IMR-90 (cell line): ENCODE measurements around the gene UCP2.

Experiments used
- CEBPB ChIP-seq: IDR thresholded peaks from 2 replicates; pipeline ENCODE4 v1.6.1; 2012; ENCODE audit warnings: low read depth, low read length, improper control_type of control experiment
- ELK1 ChIP-seq: fragments of 150-350 bp; IDR thresholded peaks from 2 replicates; pipeline ENCODE4 v1.6.1; 2016; ENCODE audit warnings: low read depth, mild to moderate bottlenecking, low read length, moderate library complexity, borderline replicate concordance
- MAFK ChIP-seq: IDR thresholded peaks from 2 replicates; pipeline ENCODE4 v1.6.1; 2012; ENCODE audit warnings: low read depth, low read length, improper control_type of control experiment
- MXI1 ChIP-seq: IDR thresholded peaks from 2 replicates; pipeline ENCODE4 v1.6.1; 2012; ENCODE audit warnings: low read depth, mild to moderate bottlenecking, low read length, moderate library complexity, borderline replicate concordance
- POLR2A ChIP-seq: IDR thresholded peaks from 2 replicates; pipeline ENCODE4 v1.6.1; 2012; ENCODE audit warnings: mild to moderate bottlenecking, low read depth, low read length
- RAD21 ChIP-seq: IDR thresholded peaks from 2 replicates; pipeline ENCODE4 v1.6.1; 2012; ENCODE audit warnings: low read length, improper control_type of control experiment
- TF ChIP-seq, protein P1 (sequence below): conservative IDR thresholded peaks from 2 replicates; pipeline ENCODE4 v1.5.1; 2012; ENCODE audit warnings: mild to moderate bottlenecking, low read depth, low read length, improper control_type of control experiment
- TF ChIP-seq, protein P2 (sequence below): fragments of 150-350 bp; IDR thresholded peaks from 2 replicates; pipeline ENCODE4 v1.6.1; 2017; ENCODE audit warnings: mild to moderate bottlenecking, antibody characterized with exemption, low read length, low read depth

DNA sequence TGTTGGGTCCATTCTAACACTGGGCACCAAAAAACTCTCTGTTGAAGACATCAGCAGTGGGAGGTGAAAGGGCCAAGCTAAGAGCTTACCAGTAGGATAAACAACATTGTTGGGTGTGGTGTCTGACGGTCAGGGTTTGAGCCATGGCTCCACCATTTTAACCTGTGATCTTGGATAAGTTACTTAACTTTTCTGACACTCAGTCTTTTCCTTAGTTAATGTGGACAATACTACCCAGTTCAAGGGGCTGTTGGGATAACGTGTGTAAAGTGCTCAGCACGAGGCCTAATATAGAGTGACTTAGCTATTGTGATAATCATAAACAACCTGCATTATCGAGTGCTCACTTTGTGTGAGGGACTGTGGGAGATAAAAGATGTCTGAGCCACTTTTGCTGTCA, 20.2 kb upstream of the UCP2 start:
- no peak for TF ChIP-seq POLR2A
- TF ChIP-seq, protein P1, sequence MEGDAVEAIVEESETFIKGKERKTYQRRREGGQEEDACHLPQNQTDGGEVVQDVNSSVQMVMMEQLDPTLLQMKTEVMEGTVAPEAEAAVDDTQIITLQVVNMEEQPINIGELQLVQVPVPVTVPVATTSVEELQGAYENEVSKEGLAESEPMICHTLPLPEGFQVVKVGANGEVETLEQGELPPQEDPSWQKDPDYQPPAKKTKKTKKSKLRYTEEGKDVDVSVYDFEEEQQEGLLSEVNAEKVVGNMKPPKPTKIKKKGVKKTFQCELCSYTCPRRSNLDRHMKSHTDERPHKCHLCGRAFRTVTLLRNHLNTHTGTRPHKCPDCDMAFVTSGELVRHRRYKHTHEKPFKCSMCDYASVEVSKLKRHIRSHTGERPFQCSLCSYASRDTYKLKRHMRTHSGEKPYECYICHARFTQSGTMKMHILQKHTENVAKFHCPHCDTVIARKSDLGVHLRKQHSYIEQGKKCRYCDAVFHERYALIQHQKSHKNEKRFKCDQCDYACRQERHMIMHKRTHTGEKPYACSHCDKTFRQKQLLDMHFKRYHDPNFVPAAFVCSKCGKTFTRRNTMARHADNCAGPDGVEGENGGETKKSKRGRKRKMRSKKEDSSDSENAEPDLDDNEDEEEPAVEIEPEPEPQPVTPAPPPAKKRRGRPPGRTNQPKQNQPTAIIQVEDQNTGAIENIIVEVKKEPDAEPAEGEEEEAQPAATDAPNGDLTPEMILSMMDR, result no peak
- TF ChIP-seq, protein P2, sequence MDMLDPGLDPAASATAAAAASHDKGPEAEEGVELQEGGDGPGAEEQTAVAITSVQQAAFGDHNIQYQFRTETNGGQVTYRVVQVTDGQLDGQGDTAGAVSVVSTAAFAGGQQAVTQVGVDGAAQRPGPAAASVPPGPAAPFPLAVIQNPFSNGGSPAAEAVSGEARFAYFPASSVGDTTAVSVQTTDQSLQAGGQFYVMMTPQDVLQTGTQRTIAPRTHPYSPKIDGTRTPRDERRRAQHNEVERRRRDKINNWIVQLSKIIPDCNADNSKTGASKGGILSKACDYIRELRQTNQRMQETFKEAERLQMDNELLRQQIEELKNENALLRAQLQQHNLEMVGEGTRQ, result no peak
- TF ChIP-seq MAFK, result no peak
- TF ChIP-seq CEBPB, result no peak
- no peak for TF ChIP-seq RAD21
- TF ChIP-seq MXI1, result no peak
- no peak for TF ChIP-seq ELK1
